Measurements from ENCODE around the gene DNAJA2.

DNAJA2 gene

GRCh38 chr16:46908540-46909372, 64.7 kb downstream of the DNAJA2 start:
- H3K4me3 ChIP-seq (ENCODE audit: low read depth, low read length): no peak overlapping the region
- DNase-seq (ENCODE audit: low read depth): no peak

GRCh38 chr16:46907061-46907774, 66.3 kb downstream of the DNAJA2 start:
- H3K4me3 ChIP-seq (ENCODE audit: low read depth, low read length): no peak overlapping the region
- no peak for DNase-seq (ENCODE audit: low read depth)

GRCh38 chr16:46906360-46907060, 67.0 kb downstream of the DNAJA2 start:
- no peak for DNase-seq (ENCODE audit: low read depth)
- H3K4me3 ChIP-seq (ENCODE audit: low read depth, low read length): no peak overlapping the region

Data from skeletal muscle cell (primary cell).